Liver (tissue), 9 donors: ENCODE measurements around the gene OGFR. TPM values are rescaled to one million over a fixed set of nuclear protein-coding genes. Genes with fewer than 3 reads are reported as not detected.

Experiments used
- DNase-seq: peaks from one replicate; pipeline ENCODE4 v3.0.0-alpha.2; 2017; ENCODE audit warnings: low spot score
- H3K27ac ChIP-seq, 2 donors: one replicate each; pipeline ENCODE4 v1.7.0; 2013; ENCODE audit warnings: inconsistent platforms in 2 of 2, low read length in 2 of 2, control low read depth in 1 of 2, low read depth in 1 of 2, mild to moderate bottlenecking in 1 of 2
- H3K27me3 ChIP-seq, 4 donors: one replicate each; pipeline versions ENCODE4 v1.6.1 to v1.7.0; 2013; ENCODE audit warnings: low read length in 3 of 4, inconsistent platforms in 1 of 4, mild to moderate bottlenecking in 1 of 4, moderate library complexity in 1 of 4; ENCODE audit not compliant: control insufficient read depth in 4 of 4, insufficient read depth in 4 of 4
- H3K36me3 ChIP-seq, 4 donors: one replicate each; pipeline versions ENCODE4 v1.6.1 to v1.7.0; 2013; ENCODE audit warnings: low read length in 3 of 4, mild to moderate bottlenecking in 3 of 4, low read depth in 1 of 4, moderate library complexity in 1 of 4; ENCODE audit not compliant: control insufficient read depth in 4 of 4, insufficient read depth in 3 of 4
- H3K4me1 ChIP-seq, 4 donors: one replicate each; pipeline versions ENCODE4 v1.6.1 to v1.7.0; 2013; ENCODE audit warnings: low read length in 3 of 4, mild to moderate bottlenecking in 3 of 4, moderate library complexity in 1 of 4; ENCODE audit not compliant: control insufficient read depth in 4 of 4, insufficient read depth in 4 of 4
- H3K4me3 ChIP-seq, 3 donors: one replicate each; pipeline versions ENCODE4 v1.6.1 to v1.7.0; 2013; ENCODE audit warnings: low read length in 3 of 3, control low read depth in 1 of 3, low read depth in 1 of 3, mild to moderate bottlenecking in 1 of 3
- H3K9ac ChIP-seq, 2 donors: one replicate each; pipeline ENCODE4 v1.7.0; 2013; ENCODE audit warnings: low read length in 2 of 2, mild to moderate bottlenecking in 2 of 2, moderate library complexity in 2 of 2, control low read depth in 1 of 2, low read depth in 1 of 2
- H3K9me3 ChIP-seq, 4 donors: one replicate each; pipeline versions ENCODE4 v1.6.1 to v1.7.0; 2013; ENCODE audit warnings: low read length in 3 of 4; ENCODE audit not compliant: control insufficient read depth in 4 of 4
- ATF3 ChIP-seq: IDR thresholded peaks from 2 replicates; pipeline ENCODE4 v1.6.1; 2016; ENCODE audit warnings: antibody characterized with exemption
- FOXA2 ChIP-seq: IDR thresholded peaks from 2 replicates; pipeline ENCODE4 v1.6.1; 2016; ENCODE audit warnings: antibody characterized with exemption
- GABPA ChIP-seq, 2 donors: IDR thresholded peaks in 1 of 2; conservative IDR thresholded peaks in 1 of 2; 2 replicates each; pipeline ENCODE4 v1.6.1; 2016; ENCODE audit warnings: antibody characterized with exemption in 2 of 2, mild to moderate bottlenecking in 1 of 2, moderate library complexity in 1 of 2
- MAX ChIP-seq: IDR thresholded peaks from 2 replicates; pipeline ENCODE4 v1.6.1; 2016; ENCODE audit warnings: antibody characterized with exemption
- RAD21 ChIP-seq, 2 donors: IDR thresholded peaks; 2 replicates each; pipeline ENCODE4 v1.6.1; 2016; ENCODE audit warnings: antibody characterized with exemption in 2 of 2, mild to moderate bottlenecking in 2 of 2
- REST ChIP-seq: IDR thresholded peaks from 2 replicates; pipeline ENCODE4 v1.6.1; 2016; ENCODE audit warnings: antibody characterized with exemption, mild to moderate bottlenecking
- RXRA ChIP-seq, 2 donors: IDR thresholded peaks; 2 replicates each; pipeline ENCODE4 v1.6.1; 2017 to 2018; ENCODE audit warnings: antibody characterized with exemption in 2 of 2, mild to moderate bottlenecking in 1 of 2
- YY1 ChIP-seq: IDR thresholded peaks from 2 replicates; pipeline ENCODE4 v1.6.1; 2016; ENCODE audit warnings: antibody characterized with exemption, mild to moderate bottlenecking
- ZBTB33 ChIP-seq: IDR thresholded peaks from 2 replicates; pipeline ENCODE4 v1.6.1; 2016; ENCODE audit warnings: antibody characterized with exemption
- WGBS: extraction: QIAGEN DNeasy Blood & Tissue Kit; methylation state at CpG from one replicate; pipeline ENCODE4 v1.1.7; 2013; 5-methylcytosine and 5-hydroxymethylcytosine counted together
- polyA plus RNA-seq, 2 donors: library from polyadenylated mRNA; stranded (reverse) in 1 of 2; unstranded in 1 of 2; fragments of 200-250 nt in 1 of 2; fragments of >200 nt in 1 of 2; fragmentation: Nextera tagmentation in 1 of 2; extraction: Ambion mirVana in 1 of 2; gene quantifications; one replicate each; pipeline versions ENCODE4 v1.2.1 to v1.2.3, GENCODE V29; 2013 to 2015
- total RNA-seq, 2 donors: library from RNA; depleted of rRNA; stranded (reverse); fragments of >200 nt; gene quantifications; one replicate each; pipeline ENCODE4 v1.2.3, GENCODE V29; 2014
- TF ChIP-seq, protein P1 (sequence below): fragments of 150-350 bp; IDR thresholded peaks from 2 replicates; pipeline ENCODE4 v1.5.1; 2017; ENCODE audit warnings: improper control_type of control experiment, low read depth, low read length; ENCODE audit not compliant: missing input control
- donor health status: healthy.
- donor health status: healthy.
- donor health status: healthy.
- donor health status: healthy.
- donor health status: healthy.

Gene OGFR
- total and polyA plus RNA-seq, 4 donors: 5.9 to 59.4 (median 29.4) TPM

DNA sequence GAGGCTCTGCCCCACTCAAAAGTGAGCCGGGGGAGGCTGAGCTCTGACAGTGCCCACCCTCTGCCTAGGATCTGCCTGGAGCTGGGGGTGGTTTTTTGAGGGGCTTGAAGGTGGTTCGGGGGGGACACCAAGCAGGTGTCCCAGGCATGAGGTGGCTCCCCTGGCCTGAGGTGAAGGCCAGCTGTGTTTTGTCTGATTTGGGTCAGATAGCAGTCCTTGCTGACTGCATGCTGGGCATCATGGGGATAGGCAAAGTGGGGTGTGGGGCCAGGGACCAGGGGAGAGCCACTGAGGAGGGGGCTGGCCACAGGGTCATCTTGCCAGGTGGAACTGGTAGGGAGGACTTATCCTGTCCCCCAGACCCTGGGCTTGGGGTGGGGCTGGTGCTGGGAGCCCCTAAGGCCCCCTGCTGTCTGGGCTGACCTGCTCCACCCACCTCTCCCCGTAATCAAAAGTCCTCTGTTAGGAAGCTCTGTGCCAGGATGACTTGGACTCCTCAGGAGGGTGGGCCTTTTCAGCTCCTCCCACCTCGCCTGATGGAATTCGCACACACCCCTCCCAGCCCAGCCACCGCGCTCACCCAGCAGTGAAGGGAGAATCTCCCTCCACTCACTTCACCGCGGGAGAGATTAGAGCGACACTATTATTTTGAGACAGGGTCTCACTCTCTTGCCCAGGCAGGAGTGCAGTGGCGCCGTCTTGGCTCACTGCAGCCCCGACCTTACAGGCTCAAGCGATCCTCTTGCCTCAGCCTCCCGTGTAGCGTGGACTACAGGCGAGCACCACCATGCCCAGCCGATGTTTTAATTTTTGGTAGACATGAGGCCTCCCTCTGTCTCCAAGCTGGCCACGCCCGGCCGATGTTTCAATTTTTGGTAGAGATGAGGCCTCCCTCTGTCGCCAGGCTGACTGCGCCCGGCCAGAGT is 10.7 kb downstream of the OGFR start:
- Histone ChIP-seq H3K4me3 (no peak overlapping the region), H3K9ac (no peak overlapping the region), H3K4me1 (peaks cover under 1 to 14% (median 5%) of the 10 kb centered on the region in 4 donors)

More for the DNA sequence above, 10.7 kb downstream of the OGFR start:
- Histone ChIP-seq H3K27me3 (peaks cover 0 to 4% (median 0%) of the 10 kb centered on the region in 4 donors), H3K36me3 (peaks cover 14 to 30% (median 18%) of the 10 kb centered on the region in 4 donors), H3K9me3 (no peaks in the 10 kb centered on the region), H3K27ac (no peak overlapping the region)
- TF ChIP-seq FOXA2 (no peak), GABPA (IDR thresholded peaks at IDR 0.05 in 1 of 2, conservative IDR thresholded peaks at IDR 0.05 in 1 of 2) (no peak), RAD21 (IDR thresholded peaks at IDR 0.05) (no peak), ATF3 (no peak), REST (no peak), MAX (no peak), YY1 (no peak), RXRA (IDR thresholded peaks at IDR 0.05) (no peak), ZBTB33 (no peak)
- TF ChIP-seq, protein P1, sequence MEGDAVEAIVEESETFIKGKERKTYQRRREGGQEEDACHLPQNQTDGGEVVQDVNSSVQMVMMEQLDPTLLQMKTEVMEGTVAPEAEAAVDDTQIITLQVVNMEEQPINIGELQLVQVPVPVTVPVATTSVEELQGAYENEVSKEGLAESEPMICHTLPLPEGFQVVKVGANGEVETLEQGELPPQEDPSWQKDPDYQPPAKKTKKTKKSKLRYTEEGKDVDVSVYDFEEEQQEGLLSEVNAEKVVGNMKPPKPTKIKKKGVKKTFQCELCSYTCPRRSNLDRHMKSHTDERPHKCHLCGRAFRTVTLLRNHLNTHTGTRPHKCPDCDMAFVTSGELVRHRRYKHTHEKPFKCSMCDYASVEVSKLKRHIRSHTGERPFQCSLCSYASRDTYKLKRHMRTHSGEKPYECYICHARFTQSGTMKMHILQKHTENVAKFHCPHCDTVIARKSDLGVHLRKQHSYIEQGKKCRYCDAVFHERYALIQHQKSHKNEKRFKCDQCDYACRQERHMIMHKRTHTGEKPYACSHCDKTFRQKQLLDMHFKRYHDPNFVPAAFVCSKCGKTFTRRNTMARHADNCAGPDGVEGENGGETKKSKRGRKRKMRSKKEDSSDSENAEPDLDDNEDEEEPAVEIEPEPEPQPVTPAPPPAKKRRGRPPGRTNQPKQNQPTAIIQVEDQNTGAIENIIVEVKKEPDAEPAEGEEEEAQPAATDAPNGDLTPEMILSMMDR: no peak
- 30% methylated on average over 24 of the region's 24 CpGs for WGBS
- DNase-seq: no peak
